Mucosa of rectum (tissue), 2 donors: ENCODE measurements around the gene KIF5A.
"Not testable (repeated sequence)": the region's sequence is repeated elsewhere in the genome, so short reads cannot be mapped to it uniquely, and the experiment has no call there.

ENCODE experiments used
- H3K27ac ChIP-seq, 2 donors: one replicate each; pipeline ENCODE4 v1.7.0; 2013; ENCODE audit warnings: inconsistent platforms in 2 of 2, low read depth in 2 of 2, low read length in 2 of 2
- H3K27me3 ChIP-seq, 2 donors: one replicate each; pipeline ENCODE4 v1.7.0; 2013; ENCODE audit warnings: low read length in 2 of 2; ENCODE audit not compliant: control insufficient read depth in 2 of 2, insufficient read depth in 2 of 2
- H3K36me3 ChIP-seq, 2 donors: one replicate each; pipeline ENCODE4 v1.7.0; 2013; ENCODE audit warnings: low read length in 2 of 2; ENCODE audit not compliant: control insufficient read depth in 2 of 2, insufficient read depth in 2 of 2
- H3K4me1 ChIP-seq, 2 donors: one replicate each; pipeline ENCODE4 v1.7.0; 2013; ENCODE audit warnings: low read length in 2 of 2, mild to moderate bottlenecking in 1 of 2; ENCODE audit not compliant: control insufficient read depth in 2 of 2, insufficient read depth in 2 of 2
- H3K4me3 ChIP-seq, 2 donors: one replicate each; pipeline ENCODE4 v1.7.0; 2013; ENCODE audit warnings: low read length in 2 of 2
- H3K9ac ChIP-seq, 2 donors: one replicate each; pipeline ENCODE4 v1.7.0; 2013; ENCODE audit warnings: low read length in 2 of 2, low read depth in 1 of 2, mild to moderate bottlenecking in 1 of 2
- H3K9me3 ChIP-seq, 2 donors: one replicate each; pipeline ENCODE4 v1.7.0; 2013; ENCODE audit warnings: low read length in 2 of 2; ENCODE audit not compliant: control insufficient read depth in 2 of 2
- donor health status: healthy.
- donor health status: Normal muscosa, but diverticular disease.

The KIF5A gene

GRCh38 chr12:57583008-57583831, 33.4 kb downstream of the KIF5A start:
- H3K4me1 ChIP-seq, result no peaks in the 10 kb centered on the region
- H3K9me3 ChIP-seq, result no peaks in the 10 kb centered on the region
- no peak overlapping the region for H3K4me3 ChIP-seq
- no peak overlapping the region for H3K27ac ChIP-seq
- H3K27me3 ChIP-seq, result peaks cover 6 to 7% of the 10 kb centered on the region in 2 donors
- H3K9ac ChIP-seq, result no peak overlapping the region
- no peaks in the 10 kb centered on the region for H3K36me3 ChIP-seq

- H3K9me3 ChIP-seq, result no peaks in the 10 kb centered on the region
- no peak overlapping the region for H3K4me3 ChIP-seq
- no peak overlapping the region for H3K9ac ChIP-seq
- no peaks in the 10 kb centered on the region for H3K36me3 ChIP-seq
- H3K27ac ChIP-seq, result no peak overlapping the region
- peaks cover 6 to 7% of the 10 kb centered on the region in 2 donors for H3K27me3 ChIP-seq
- H3K4me1 ChIP-seq, result no peaks in the 10 kb centered on the region
Observed at GRCh38 chr12:57584050-57584449, 34.2 kb downstream of the KIF5A start.

DNA sequence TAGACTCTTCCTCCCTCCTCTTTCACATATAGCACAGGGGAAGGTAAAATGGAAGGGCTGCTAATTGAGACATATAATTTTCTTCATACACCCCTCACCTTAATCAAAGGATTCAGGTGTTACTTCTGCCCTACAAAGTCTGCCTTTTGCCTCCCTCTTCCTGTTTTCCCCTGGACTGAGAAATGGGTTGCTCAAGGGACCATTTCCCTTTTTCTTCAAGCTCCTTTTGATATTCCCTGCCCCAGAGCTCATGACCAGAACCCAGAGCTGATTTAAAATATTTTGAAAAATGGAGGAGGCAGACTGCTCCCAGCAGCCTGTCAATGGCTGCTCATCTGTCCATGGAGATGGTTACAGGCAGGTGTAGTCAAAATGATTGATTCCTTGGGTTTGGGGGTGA, 34.8 kb downstream of the KIF5A start:
- no peaks in the 10 kb centered on the region for H3K36me3 ChIP-seq
- H3K27ac ChIP-seq, result no peak overlapping the region
- H3K4me1 ChIP-seq, result no peaks in the 10 kb centered on the region
- H3K9ac ChIP-seq, result no peak overlapping the region
- H3K27me3 ChIP-seq, result peaks cover 6 to 7% of the 10 kb centered on the region in 2 donors
- H3K9me3 ChIP-seq, result no peaks in the 10 kb centered on the region
- H3K4me3 ChIP-seq, result no peak overlapping the region

DNA sequence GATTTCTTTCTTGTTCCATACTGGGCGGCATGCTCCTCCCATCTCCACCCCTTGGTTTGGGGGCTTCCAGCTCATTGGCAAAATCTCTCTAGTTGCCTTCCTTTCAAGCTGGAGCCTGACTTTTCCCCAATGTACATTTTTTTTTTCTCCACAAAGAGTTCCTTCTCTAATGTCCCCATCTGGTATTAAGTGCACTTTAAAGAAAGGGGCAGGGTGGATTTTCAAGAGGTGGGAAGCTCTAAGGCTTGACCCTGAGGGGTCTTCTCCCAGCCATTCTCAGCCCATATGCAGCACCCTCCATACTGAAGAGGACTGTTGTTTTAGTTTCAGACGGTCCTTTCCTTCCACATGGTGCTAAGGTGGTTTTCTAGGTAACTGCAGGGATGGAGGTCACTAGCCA, 35.3 kb downstream of the KIF5A start:
- no peaks in the 10 kb centered on the region for H3K36me3 ChIP-seq
- peaks cover 6 to 7% of the 10 kb centered on the region in 2 donors for H3K27me3 ChIP-seq
- H3K27ac ChIP-seq, result no peak overlapping the region
- no peaks in the 10 kb centered on the region for H3K9me3 ChIP-seq
- no peak overlapping the region for H3K4me3 ChIP-seq
- no peaks in the 10 kb centered on the region for H3K4me1 ChIP-seq
- no peak overlapping the region for H3K9ac ChIP-seq

DNA sequence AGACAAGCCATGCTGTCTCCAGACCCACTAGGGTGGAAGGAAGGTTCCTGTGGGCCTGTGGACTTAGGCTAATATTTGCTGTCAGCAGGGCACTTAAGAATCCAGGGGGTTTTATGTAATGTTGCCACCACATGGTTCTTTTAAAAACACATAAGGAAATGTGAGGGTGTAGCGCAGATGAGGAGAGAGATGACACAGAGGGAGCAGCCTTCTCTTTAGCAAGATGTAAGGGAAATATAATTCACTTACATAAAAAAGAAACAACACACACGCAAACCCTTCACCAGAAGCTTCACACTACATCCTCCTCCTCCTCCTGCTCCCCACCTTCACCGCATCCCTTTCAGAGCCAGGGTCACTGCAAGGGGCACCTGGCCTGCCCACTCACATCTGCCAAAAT, 36.3 kb downstream of the KIF5A start:
- Histone ChIP-seq H3K4me1 (peaks cover 4% of the 10 kb centered on the region in 2 donors), H3K36me3 (no peaks in the 10 kb centered on the region), H3K9me3 (no peaks in the 10 kb centered on the region), H3K27me3 (peaks cover 6 to 7% of the 10 kb centered on the region in 2 donors), H3K9ac (no peak overlapping the region), H3K27ac (no peak overlapping the region), H3K4me3 (no peak overlapping the region)

DNA sequence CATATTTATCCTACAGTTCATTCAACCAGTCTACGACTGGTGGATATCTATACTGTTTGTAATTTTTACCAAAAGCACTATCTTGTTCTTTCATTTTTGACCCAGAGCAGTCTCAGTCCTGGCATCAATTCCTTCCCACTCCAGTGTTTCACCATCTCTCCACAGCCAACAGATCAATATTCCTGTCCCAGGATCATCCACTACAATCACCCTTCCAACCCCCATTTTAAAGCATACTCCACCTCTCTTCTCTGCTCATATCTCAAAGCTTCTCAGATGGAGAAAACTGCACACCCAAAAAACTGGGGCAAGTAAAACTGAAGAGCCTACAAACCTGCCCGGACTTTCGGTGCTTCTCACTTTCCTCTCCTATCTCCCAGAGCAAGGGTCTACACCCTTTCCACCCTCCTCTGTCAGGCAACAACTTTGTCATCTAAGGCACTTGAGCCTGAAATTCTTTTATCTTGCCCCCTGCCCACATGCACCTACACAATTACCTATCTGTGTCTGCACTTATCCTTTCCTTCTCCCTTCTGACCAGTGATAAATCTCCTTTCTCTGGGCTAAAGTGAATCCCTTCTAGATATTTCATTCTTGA, 37.1 kb downstream of the KIF5A start:
- H3K27me3 ChIP-seq, result peaks cover 6 to 7% of the 10 kb centered on the region in 2 donors

DNA sequence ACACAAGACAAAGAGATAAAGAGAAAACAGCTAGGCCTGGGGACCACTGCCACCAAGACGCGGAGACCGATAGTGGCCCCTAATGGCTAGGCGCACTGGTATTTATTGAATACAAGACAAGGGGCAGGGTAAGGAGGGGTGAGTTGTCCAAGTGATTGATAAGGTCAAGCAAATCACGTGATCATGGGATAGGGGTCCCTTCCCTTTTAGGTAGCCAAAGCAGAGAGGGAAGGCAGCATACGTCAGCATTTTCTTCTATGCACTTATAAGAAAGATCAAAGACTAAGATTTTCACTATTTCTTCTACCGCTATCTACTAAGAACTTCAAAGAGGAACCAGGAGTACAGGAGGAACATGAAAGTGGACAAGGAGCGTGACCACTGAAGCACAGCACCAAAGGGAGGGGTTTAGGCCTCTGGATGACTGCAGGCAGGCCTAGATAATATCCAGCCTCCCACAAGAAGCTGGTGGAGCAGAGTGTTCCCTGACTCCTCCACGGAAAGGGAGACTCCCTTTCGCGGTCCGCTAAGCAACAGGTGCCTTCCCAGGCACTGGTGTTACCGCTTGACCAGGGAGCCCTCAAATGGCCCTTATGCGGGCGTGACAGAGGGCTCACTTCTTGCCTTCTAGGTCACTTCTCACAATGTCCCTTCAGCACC, 39.2 kb downstream of the KIF5A start:
- H3K9me3 ChIP-seq, H3K36me3 ChIP-seq, H3K9ac ChIP-seq, H3K27ac ChIP-seq, H3K27me3 ChIP-seq, H3K4me3 ChIP-seq: not testable (repeated sequence)
- peaks cover 11 to 12% of the 10 kb centered on the region in 2 donors for H3K4me1 ChIP-seq

More for the DNA sequence above, 37.1 kb downstream of the KIF5A start:
- H3K9ac ChIP-seq, result no peak overlapping the region
- H3K36me3 ChIP-seq, result no peaks in the 10 kb centered on the region
- no peaks in the 10 kb centered on the region for H3K9me3 ChIP-seq
- peaks cover 8% of the 10 kb centered on the region in 2 donors for H3K4me1 ChIP-seq
- H3K27ac ChIP-seq, result no peak overlapping the region
- H3K4me3 ChIP-seq, result no peak overlapping the region

DNA sequence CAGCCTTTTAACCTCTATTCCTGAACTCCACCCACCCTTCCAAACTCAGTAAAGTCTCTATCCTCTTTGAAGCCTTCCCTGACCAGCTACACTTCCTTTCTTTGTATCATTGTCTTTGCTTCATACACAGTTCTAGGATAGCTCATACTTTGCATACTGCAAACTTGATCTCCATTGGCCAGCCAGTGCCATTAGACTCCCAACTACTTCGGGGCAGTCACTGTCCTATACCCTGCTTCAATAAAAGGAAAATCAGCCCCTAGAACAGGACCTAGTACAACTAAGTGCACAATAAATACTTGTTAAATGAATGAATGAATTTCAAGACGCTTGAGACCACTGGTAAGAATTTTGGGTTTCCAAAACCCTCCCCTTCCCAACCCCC, 40.6 kb downstream of the KIF5A start:
- Histone ChIP-seq H3K27ac (peak overlapping the region in 1 of 2 donors; percentile 74), H3K9ac (peak overlapping the region; percentile 82 to 85), H3K4me1 (peaks cover 11 to 12% of the 10 kb centered on the region in 2 donors)

DNA sequence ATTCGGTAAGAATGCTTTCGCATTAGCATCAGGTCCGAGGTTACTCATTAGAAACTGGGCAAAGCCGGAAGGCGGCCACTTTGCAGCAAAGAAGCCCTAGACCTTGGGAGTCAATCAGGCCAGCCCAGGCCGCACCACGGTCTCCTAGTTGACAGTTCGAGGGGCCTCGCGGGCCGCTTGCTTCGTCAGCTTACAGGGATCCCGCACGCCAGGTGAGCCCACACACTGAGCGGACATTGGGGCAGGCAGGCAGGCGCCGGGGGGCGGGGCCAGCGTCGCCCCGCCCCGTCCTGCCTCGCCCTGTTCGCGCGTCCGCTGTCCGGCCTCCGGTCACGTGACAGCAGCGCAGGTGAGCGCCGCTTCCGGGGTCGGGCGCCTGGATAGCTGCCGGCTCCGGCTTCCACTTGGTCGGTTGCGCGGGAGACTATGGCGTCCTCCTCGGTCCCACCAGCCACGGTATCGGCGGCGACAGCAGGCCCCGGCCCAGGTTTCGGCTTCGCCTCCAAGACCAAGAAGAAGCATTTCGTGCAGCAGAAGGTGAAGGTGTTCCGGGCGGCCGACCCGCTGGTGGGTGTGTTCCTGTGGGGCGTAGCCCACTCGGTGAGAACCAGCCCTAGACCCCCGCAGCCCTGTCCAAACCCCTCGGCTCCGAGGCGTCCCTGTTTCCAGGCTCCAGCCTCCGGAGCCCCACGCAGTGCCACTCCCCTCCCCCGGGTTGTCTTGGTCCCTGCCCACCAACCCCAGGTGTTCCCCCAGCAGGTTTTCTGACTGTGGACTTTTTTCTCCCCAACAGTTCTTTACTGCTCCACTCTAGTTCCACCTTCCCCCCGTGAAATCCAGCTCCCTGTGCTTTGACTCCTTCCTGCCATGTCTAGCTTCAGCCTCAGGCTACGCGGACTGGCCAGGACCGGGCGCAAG, 41.3 kb downstream of the KIF5A start, which contains the start of gene PIP4K2C:
PIP4K2C (plus strand) TSS at position 329 of the 918 bp plus-strand sequence; CDS start at position 427, 98 bp downstream.
- peak within 1 kb of the TSS; percentile 89 to 94 for H3K4me3 ChIP-seq
- H3K9me3 ChIP-seq, result no peaks in the 10 kb centered on the region
- H3K27me3 ChIP-seq, result peaks cover 0 to 7% of the 10 kb centered on the region in 2 donors
- H3K36me3 ChIP-seq, result peaks cover 10 to 14% of the 10 kb centered on the region in 2 donors
- peak within 1 kb of the TSS; percentile 82 to 85 for H3K9ac ChIP-seq
- peaks cover 11 to 12% of the 10 kb centered on the region in 2 donors for H3K4me1 ChIP-seq
- peak within 1 kb of the TSS; percentile 72 to 74 for H3K27ac ChIP-seq

More for the DNA sequence above, 40.6 kb downstream of the KIF5A start:
- peaks cover 5 to 9% of the 10 kb centered on the region in 2 donors for H3K36me3 ChIP-seq
- peaks cover 0 to 7% of the 10 kb centered on the region in 2 donors for H3K27me3 ChIP-seq
- H3K4me3 ChIP-seq, result peak overlapping the region; percentile 89 to 94
- no peaks in the 10 kb centered on the region for H3K9me3 ChIP-seq
